Ishikawa (cell line): ENCODE measurements around the gene PPME1.

Source experiments
- CEBPB ChIP-seq: IDR thresholded peaks from 2 replicates; pipeline ENCODE4 v1.6.1; 2012
- FOXM1 ChIP-seq: IDR thresholded peaks from 2 replicates; pipeline ENCODE4 v1.6.1; 2012; ENCODE audit warnings: low read depth, borderline replicate concordance
- RAD21 ChIP-seq: IDR thresholded peaks from 2 replicates; pipeline ENCODE4 v1.6.1; 2012; ENCODE audit warnings: low read depth
- TEAD4 ChIP-seq: IDR thresholded peaks from 2 replicates; pipeline ENCODE4 v1.6.1; 2012
- YY1 ChIP-seq: IDR thresholded peaks from 2 replicates; pipeline ENCODE4 v1.6.1; 2012; ENCODE audit warnings: low read depth
- TF ChIP-seq, protein P1 (sequence below): IDR thresholded peaks from 2 replicates; pipeline ENCODE4 v1.6.1; 2012

DNA sequence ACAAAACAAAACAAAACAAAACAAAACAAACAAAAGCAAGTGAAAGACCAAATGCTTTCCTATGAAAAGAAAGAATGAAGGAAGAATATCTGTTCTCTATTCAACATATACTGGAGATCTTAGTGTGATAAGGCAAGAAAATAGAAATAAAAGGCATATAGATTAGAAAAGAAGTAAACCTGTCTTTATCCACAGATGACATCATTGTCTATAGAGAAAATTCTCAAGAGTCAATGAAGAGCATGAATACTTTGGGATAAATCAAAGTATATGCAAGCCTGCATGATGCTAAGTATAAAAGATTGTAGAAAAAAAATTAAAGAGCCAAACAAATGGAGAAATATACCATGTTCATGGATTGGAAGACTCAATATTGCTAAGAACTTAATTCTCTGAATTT, 17.9 kb upstream of the PPME1 start:
- TF ChIP-seq FOXM1 (no peak), CEBPB (no peak), RAD21 (no peak), TEAD4 (no peak), YY1 (no peak)
- TF ChIP-seq, protein P1, sequence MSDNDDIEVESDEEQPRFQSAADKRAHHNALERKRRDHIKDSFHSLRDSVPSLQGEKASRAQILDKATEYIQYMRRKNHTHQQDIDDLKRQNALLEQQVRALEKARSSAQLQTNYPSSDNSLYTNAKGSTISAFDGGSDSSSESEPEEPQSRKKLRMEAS, result no peak
